Dendritic cell treated with granulocyte-macrophage colony-stimulating factor and Interleukin-4, amounts not matched to agents 40 ng/mL and 50 ng/mL, for 4 days (primary cell): ENCODE data around the gene DCDC1.
"Not testable (repeated sequence)": the region's sequence is repeated elsewhere in the genome, so short reads cannot be mapped to it uniquely, and the experiment has no call there.

Source experiments
- H3K27ac Mint-ChIP-seq: one replicate; pipeline ENCODE4 v1.8.0; 2022; ENCODE audit warnings: mild to moderate bottlenecking, mixed read lengths
- H3K27me3 Mint-ChIP-seq: one replicate; pipeline ENCODE4 v1.8.0; 2022; ENCODE audit warnings: mild to moderate bottlenecking, mixed read lengths
- H3K36me3 Mint-ChIP-seq: one replicate; pipeline ENCODE4 v1.8.0; 2022; ENCODE audit warnings: low read depth, mixed read lengths
- H3K4me1 Mint-ChIP-seq: one replicate; pipeline ENCODE4 v1.8.0; 2022; ENCODE audit warnings: low read depth, mixed read lengths
- H3K4me3 Mint-ChIP-seq: one replicate; pipeline ENCODE4 v1.8.0; 2022; ENCODE audit warnings: mild to moderate bottlenecking, moderate library complexity, mixed read lengths
- H3K9me3 Mint-ChIP-seq: one replicate; pipeline ENCODE4 v1.8.0; 2022; ENCODE audit warnings: mixed read lengths
- intact Hi-C: fragments of 100-400 bp; cut with micrococcal nuclease; formaldehyde crosslinking; loops from one replicate; pipeline ENCODE4 v1.15.0; 2022

Gene DCDC1

DNA sequence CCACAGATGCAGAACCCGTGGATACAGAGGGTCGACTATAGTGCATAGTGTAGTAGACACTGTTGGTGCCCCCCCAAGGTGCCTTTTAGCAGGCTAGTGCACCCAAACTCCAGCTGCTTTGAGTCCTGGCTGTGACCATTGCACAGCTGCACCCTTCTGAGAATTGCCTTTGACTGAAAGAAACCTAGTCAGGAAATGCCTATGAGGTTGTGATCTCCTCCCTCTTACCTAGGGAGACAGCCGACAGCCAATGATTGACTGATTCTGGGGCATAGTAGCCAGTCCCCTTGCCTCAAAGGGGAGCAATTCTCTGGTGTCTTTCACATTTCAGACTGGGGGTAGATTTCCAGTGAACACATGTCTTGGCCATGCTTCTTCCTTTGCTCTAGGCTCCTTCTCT, 74.2 kb downstream of the DCDC1 start:
- H3K36me3 Mint-ChIP-seq: no peaks in the 10 kb centered on the region
- H3K27ac Mint-ChIP-seq: no peak overlapping the region
- no peak overlapping the region for H3K4me3 Mint-ChIP-seq
- intact Hi-C loops: no loop called here
- H3K27me3 Mint-ChIP-seq: peaks cover 1% of the 10 kb centered on the region
- no peaks in the 10 kb centered on the region for H3K4me1 Mint-ChIP-seq
- H3K9me3 Mint-ChIP-seq: no peaks in the 10 kb centered on the region

DNA sequence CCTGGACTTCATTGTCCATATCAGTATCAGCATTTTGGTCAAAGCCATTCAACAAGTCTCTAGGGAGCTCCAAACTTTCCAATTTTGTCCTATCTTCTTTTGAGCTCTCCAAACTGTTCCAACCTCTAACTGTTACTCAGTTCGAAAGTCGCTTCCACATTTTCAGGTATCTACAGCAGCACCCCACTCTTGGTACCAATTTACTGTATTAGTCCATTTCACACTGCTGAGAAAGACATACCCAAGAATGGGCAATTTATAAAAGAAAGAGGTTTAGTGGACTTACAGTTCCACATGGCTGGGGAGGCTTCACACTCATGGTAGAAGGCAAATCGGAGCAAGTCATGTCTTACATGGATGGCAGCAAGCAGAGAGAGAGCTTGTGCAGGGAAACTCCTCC, 96.0 kb downstream of the DCDC1 start:
- H3K9me3 Mint-ChIP-seq: peaks cover 37% of the 10 kb centered on the region
- H3K4me1 Mint-ChIP-seq, H3K36me3 Mint-ChIP-seq, intact Hi-C loops, H3K4me3 Mint-ChIP-seq, H3K27ac Mint-ChIP-seq, H3K27me3 Mint-ChIP-seq: not testable (repeated sequence)

DNA sequence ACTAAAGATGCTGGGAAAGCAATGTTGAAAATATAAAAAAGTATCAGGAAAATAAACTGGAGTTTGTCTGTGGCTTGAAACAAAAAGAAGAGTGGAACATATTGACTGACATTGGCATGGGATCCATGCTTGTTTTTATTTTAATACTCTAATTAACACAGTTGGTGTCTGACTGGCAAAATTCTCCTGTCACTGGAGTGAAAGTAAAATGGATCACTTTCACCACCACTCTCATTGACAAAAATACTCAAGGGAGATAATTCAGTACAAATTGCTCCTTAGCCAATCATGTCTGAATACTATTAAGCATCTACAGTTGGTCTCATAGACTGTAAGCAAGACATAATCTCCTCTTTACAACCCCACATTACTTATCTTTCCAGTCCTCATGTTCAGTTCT, 101.8 kb downstream of the DCDC1 start:
- H3K4me1 Mint-ChIP-seq: no peaks in the 10 kb centered on the region
- H3K9me3 Mint-ChIP-seq: peaks cover 18% of the 10 kb centered on the region
- H3K36me3 Mint-ChIP-seq: no peaks in the 10 kb centered on the region
- no peak overlapping the region for H3K27ac Mint-ChIP-seq
- intact Hi-C loops: no loop called here
- H3K27me3 Mint-ChIP-seq: no peaks in the 10 kb centered on the region
- H3K4me3 Mint-ChIP-seq: no peak overlapping the region

DNA sequence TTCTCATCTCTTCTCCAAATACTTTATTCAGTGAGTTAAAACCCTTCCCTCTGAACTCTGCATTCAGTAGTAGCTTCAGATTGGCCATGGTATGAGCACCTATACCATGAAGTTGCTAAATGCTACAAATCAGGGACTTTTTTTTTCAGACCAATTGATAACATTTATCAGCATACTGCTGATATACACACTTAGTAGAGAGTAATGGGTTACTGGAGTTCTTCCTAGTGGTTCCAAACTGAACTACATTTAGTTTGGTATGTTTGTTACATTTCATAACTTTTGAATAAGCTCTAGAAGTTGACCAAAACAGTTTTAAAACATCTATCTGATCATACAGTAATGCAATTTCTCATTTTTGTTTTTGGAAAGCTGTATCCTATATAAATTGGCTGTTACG, 104.7 kb downstream of the DCDC1 start:
- no peaks in the 10 kb centered on the region for H3K27me3 Mint-ChIP-seq
- no peak overlapping the region for H3K4me3 Mint-ChIP-seq
- intact Hi-C loops: no loop called here
- H3K9me3 Mint-ChIP-seq: no peaks in the 10 kb centered on the region
- no peaks in the 10 kb centered on the region for H3K4me1 Mint-ChIP-seq
- H3K36me3 Mint-ChIP-seq: no peaks in the 10 kb centered on the region
- no peak overlapping the region for H3K27ac Mint-ChIP-seq

DNA sequence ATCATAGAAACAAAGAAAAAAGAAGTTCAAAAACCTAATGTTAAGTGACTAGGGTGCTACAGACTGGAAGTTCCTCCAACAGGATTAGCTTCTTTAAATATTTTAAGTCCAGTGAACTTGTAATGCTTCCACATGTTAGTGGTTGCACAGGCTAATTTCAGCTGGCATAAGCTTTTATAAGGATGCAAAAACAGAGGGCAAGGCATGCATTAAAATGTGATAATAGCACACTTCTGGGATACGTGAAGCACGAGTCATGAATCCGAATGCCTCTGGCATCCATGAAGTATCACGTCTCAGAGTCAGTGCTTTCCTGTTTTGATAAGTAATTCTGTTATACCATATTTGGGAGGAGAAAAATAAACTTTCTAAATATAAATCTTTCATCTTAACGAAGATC, 106.8 kb downstream of the DCDC1 start:
- Mint-ChIP-seq H3K9me3 (no peaks in the 10 kb centered on the region), H3K27me3 (no peaks in the 10 kb centered on the region), H3K4me3 (no peak overlapping the region), H3K36me3 (no peaks in the 10 kb centered on the region), H3K27ac (no peak overlapping the region), H3K4me1 (no peaks in the 10 kb centered on the region)
- intact Hi-C loops: no loop called here

DNA sequence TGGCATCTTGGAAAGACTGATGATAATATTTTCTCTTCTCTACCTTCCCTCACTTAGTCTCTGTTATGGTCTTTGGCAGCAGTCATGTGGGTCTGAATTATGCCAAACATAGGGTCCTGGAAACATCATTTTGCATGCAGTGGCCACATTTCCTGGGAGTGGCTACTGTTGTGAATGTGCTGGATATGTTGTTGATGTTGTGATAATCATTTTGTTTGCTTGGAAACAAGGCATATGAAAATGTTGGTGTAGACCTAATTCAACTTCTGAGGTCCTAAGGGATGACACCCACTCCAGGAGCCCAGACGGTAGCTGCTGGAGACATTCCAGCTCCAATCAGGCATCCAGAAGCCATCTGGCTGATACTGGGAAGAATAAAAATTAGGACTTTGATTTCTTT, 109.7 kb downstream of the DCDC1 start:
- H3K36me3 Mint-ChIP-seq: no peaks in the 10 kb centered on the region
- H3K4me1 Mint-ChIP-seq: peaks cover 4% of the 10 kb centered on the region
- H3K4me3 Mint-ChIP-seq: no peak overlapping the region
- H3K27ac Mint-ChIP-seq: no peak overlapping the region
- H3K9me3 Mint-ChIP-seq: no peaks in the 10 kb centered on the region
- H3K27me3 Mint-ChIP-seq: no peaks in the 10 kb centered on the region
- intact Hi-C loops: no loop called here

DNA sequence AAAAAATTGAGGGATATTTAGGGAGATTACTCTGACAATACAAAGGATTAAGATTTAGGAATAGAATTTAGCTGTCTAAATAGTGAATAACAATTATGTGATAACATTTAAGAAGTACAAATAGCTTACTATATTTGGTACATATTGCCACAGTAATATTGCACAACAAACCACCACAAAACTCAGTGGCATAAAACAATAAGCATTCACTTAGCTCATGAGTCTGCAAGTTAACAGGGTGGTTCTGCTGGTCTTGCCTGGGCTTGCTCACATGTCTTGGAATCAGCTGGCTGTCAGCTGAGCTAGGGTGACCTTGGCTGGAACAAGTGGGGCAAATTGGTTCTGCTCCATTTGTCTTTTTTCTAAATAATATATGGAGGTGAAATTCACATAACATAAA, 115.1 kb downstream of the DCDC1 start:
- peaks cover 4% of the 10 kb centered on the region for H3K27me3 Mint-ChIP-seq
- no peaks in the 10 kb centered on the region for H3K9me3 Mint-ChIP-seq
- intact Hi-C loops: no loop called here
- H3K4me3 Mint-ChIP-seq: no peak overlapping the region
- no peak overlapping the region for H3K27ac Mint-ChIP-seq
- H3K4me1 Mint-ChIP-seq: peaks cover 13% of the 10 kb centered on the region
- no peaks in the 10 kb centered on the region for H3K36me3 Mint-ChIP-seq

DNA sequence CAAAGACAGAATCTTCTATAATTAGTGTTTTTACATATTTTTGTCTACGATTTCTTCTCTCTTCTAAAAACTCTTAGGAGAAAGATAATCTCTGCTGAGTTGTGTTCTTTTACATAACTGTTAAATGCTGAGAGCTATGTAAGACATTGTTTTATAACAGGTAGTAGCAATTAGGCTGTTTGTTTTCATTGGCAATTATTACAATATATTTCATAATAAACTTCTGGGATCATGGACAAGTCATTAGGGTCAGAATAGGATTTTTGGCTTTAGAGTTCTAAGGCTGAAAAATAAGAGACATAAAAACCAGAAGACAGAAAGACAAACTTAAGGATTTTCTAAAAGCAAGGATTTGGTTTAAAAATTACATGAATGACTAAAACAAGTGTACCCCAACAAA, 120.8 kb downstream of the DCDC1 start:
- H3K4me3 Mint-ChIP-seq: no peak overlapping the region
- no peaks in the 10 kb centered on the region for H3K36me3 Mint-ChIP-seq
- H3K4me1 Mint-ChIP-seq: no peaks in the 10 kb centered on the region
- H3K9me3 Mint-ChIP-seq: no peaks in the 10 kb centered on the region
- intact Hi-C loops: no loop called here
- peaks cover 10% of the 10 kb centered on the region for H3K27me3 Mint-ChIP-seq
- H3K27ac Mint-ChIP-seq: no peak overlapping the region

DNA sequence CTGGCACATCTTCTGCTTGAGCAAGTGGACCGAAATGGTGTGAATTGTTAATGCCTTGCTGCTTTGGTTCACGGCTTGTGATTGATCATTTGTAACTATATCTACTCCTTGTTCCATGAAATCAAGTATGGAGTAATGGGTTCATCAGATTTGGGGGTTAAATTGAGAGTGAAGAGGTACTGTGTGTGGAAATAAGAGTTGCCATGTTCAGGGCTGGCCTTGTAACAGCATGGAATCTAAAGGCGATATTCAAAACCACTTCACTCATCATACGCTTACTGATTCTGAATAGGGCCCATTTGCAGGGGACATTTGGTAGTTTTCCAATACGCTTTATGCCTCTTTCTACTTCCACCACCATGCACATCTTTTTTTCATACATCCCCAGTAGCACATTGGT, 122.2 kb downstream of the DCDC1 start:
- H3K4me3 Mint-ChIP-seq: no peak overlapping the region
- H3K9me3 Mint-ChIP-seq: no peaks in the 10 kb centered on the region
- H3K4me1 Mint-ChIP-seq: no peaks in the 10 kb centered on the region
- peaks cover 10% of the 10 kb centered on the region for H3K27me3 Mint-ChIP-seq
- H3K36me3 Mint-ChIP-seq: no peaks in the 10 kb centered on the region
- intact Hi-C loops: no loop called here
- no peak overlapping the region for H3K27ac Mint-ChIP-seq

DNA sequence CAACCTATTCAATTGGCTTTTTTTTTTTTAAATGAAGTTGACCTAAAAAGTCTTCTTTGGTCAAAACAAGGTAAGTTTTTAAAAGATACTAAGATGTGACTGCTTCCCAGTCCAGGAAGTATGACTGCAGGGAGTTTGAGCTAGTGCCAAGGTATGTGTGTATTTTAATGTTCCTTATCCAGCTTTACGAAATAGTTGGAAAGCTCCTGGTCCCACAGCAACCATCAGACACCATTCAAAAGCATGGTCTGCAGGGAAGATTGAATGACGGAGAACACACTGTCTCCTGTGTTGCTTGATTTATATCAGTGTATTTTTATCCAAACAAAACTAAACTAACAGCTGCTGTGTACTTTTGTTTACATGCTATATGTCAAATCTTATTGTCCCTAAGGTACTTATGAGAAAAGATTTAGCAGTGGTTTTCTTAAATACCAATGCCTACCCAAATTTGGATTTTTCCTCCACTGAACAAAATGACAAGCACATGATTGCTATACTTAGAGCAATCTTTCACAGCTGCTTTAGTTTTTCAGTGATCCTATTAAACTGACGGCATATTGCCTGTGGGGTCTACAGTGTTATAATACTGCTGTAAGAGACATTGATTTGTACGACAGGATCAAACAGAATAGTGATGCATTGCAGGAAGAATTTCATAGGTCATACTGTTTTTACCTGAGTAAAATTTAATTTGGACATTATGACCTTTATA, 122.9 kb downstream of the DCDC1 start:
- Mint-ChIP-seq H3K27me3 (peaks cover 10% of the 10 kb centered on the region), H3K36me3 (no peaks in the 10 kb centered on the region), H3K4me3 (no peak overlapping the region), H3K27ac (no peak overlapping the region), H3K4me1 (no peaks in the 10 kb centered on the region), H3K9me3 (no peaks in the 10 kb centered on the region)
- intact Hi-C loops: no loop called here

DNA sequence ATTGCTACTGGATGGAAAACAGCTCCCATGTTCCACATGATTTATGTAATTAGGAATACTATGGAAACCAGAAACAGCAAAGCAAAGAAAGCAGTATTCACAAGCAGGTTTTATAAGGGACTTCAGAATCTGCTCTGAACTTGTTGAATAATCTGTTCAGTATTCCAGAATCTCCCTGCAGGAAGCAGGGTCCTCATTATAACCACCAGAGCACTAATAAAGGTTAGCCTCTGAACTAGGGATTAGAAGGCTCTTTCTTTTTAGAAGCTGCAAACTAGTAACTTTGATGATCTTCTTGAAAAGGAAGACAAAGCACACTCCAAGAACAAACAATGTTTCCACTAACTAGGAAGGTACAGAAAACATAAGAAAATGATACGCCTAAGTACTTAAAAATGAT, 125.8 kb downstream of the DCDC1 start:
- Mint-ChIP-seq H3K4me3 (no peak overlapping the region), H3K27ac (no peak overlapping the region), H3K36me3 (no peaks in the 10 kb centered on the region), H3K9me3 (no peaks in the 10 kb centered on the region), H3K27me3 (peaks cover 4% of the 10 kb centered on the region), H3K4me1 (no peaks in the 10 kb centered on the region)
- intact Hi-C loops: loop anchor here (5.0 kb wide), 1 partner anchor 764 kb away; no protein-coding TSS in a partner anchor

DNA sequence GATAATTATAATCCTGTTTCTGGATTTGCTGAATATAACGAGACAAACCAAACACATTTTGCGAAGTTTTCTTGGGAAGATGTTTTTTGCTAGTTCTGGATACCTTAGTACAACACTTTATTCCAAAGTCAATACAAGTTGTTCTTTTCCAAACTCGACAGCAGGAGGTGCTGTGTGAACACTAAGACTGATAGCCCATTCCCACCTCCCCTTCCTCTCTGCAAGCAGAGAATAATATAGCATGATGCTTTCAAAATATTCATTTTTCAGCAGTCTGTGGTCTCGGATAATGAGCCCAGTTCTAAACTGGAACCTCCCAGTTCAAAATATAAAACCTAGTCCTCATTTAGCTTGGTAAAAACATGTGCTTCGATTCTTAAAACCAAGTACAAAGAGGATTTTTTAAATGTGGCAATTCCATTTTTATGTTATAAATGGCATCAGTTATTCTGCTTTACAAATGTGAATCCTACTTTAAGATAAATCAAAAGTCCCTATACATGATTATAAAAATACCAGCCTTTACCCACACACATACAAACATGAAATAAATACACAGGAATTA, 129.1 kb downstream of the DCDC1 start:
- Mint-ChIP-seq H3K36me3 (no peaks in the 10 kb centered on the region), H3K4me3 (no peak overlapping the region), H3K27me3 (peaks cover 4% of the 10 kb centered on the region), H3K4me1 (no peaks in the 10 kb centered on the region), H3K27ac (no peak overlapping the region), H3K9me3 (no peaks in the 10 kb centered on the region)
- intact Hi-C loops: loop anchor here (2.0 to 5.0 kb wide), 2 partner anchors 630 to 767 kb away; no protein-coding TSS in a partner anchor

DNA sequence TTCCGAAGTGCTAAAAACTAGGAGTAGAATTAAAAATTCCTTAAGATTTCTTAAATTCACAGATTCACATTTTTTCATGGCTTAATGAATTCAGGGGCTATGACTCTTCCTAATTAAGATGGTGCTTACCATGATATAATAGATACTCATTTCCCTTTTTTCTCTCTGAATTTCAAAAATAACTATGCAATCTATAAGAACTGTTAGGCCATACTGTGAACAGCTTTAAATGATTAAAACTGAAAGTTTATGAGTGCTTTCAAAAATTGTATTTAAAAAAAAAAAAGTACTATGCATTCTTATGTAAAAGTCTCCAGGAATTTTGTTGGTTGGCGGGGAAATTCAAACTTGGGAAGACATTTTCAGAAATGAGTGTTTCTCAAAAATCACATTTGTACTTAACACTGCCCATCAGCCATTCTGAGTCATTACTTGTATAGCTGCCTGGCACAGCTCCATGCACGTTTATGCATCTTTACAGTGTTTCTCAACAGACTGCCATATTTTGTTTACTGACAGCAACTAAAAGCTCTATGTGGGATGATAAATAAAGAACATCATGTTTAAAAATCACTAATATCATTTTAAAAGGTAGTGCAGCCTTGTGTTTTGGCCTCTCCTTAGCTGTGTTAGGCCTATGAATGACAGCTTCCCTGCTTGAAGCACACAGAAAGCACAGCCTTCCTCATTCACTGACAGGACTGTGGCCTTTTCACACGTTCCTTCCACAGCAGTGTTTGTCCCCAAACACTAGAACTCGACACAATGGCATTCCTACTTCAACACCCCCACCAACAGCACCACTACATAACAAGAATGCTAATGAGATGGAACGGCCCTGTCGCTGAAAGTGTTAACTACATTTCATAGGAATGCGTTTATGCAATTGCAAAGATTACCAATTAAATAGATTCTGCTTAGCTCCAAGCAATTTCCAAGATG, 131.4 kb downstream of the DCDC1 start:
- H3K9me3 Mint-ChIP-seq: no peaks in the 10 kb centered on the region
- H3K4me1 Mint-ChIP-seq: no peaks in the 10 kb centered on the region
- no peaks in the 10 kb centered on the region for H3K27me3 Mint-ChIP-seq
- no peak overlapping the region for H3K27ac Mint-ChIP-seq
- no peak overlapping the region for H3K4me3 Mint-ChIP-seq
- H3K36me3 Mint-ChIP-seq: no peaks in the 10 kb centered on the region
- intact Hi-C loops: loop anchor here (5.0 to 10.0 kb wide), 2 partner anchors 719 to 937 kb away; no protein-coding TSS in a partner anchor

DNA sequence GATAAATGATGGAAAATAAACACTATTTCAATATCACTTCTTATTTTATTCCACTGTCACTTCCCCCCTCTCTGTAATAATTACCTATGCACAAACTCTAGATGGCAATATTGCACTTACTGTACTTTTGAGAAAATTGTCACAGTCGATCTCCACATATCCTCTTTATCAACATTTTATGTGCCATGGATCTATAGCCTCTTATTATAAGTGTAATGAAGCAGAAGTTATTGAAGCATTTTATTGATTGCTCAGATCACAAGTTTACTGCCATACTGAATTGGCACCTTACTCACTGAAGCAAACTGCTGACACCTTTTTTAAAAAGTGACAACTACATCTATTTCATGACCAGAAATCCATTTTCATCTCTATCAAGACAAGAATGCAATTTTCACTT, 133.4 kb downstream of the DCDC1 start:
- Mint-ChIP-seq H3K27me3 (no peaks in the 10 kb centered on the region), H3K4me1 (no peaks in the 10 kb centered on the region), H3K9me3 (no peaks in the 10 kb centered on the region), H3K27ac (no peak overlapping the region), H3K4me3 (no peak overlapping the region), H3K36me3 (no peaks in the 10 kb centered on the region)
- intact Hi-C loops: loop anchor here (5.0 to 10.0 kb wide), 2 partner anchors 721 to 939 kb away; no protein-coding TSS in a partner anchor
